ENCODE measurements around the gene STK33.

The STK33 gene

GRCh38 chr11:8593935-8594909 is at the start of gene STK33:
STK33 (minus strand) TSS chr11:8594228; CDS start chr11:8474905, 119,323 bp downstream.
- DNase-seq (ENCODE audit: low read depth, low spot score), result no peak

GRCh38 chr11:8642196-8642841 is 48.3 kb upstream of the STK33 start:
- DNase-seq (ENCODE audit: low read depth, low spot score), result no peak

GRCh38 chr11:8641332-8641731 is 47.3 kb upstream of the STK33 start:
- DNase-seq (ENCODE audit: low read depth, low spot score), result no peak

- no peak for DNase-seq (ENCODE audit: low read depth, low spot score)
Measured at GRCh38 chr11:8640267-8640906, 46.4 kb upstream of the STK33 start.

- DNase-seq (ENCODE audit: low read depth, low spot score), result no peak
Measured at GRCh38 chr11:8639655-8640054, 45.6 kb upstream of the STK33 start.

GRCh38 chr11:8638300-8638699 is 44.3 kb upstream of the STK33 start:
- no peak for DNase-seq (ENCODE audit: low read depth, low spot score)

- DNase-seq (ENCODE audit: low read depth, low spot score), result no peak
Measured at GRCh38 chr11:8636127-8636526, 42.1 kb upstream of the STK33 start.

- DNase-seq (ENCODE audit: low read depth, low spot score), result no peak
Measured at GRCh38 chr11:8634498-8634897, 40.5 kb upstream of the STK33 start.

GRCh38 chr11:8631395-8632118 is 37.5 kb upstream of the STK33 start:
- no peak for DNase-seq (ENCODE audit: low read depth, low spot score)

GRCh38 chr11:8624698-8625097 is 30.7 kb upstream of the STK33 start:
- no peak for DNase-seq (ENCODE audit: low read depth, low spot score)

- DNase-seq (ENCODE audit: low read depth, low spot score), result no peak
Measured at GRCh38 chr11:8621147-8621546, 27.1 kb upstream of the STK33 start.

- DNase-seq (ENCODE audit: low read depth, low spot score), result no peak
Measured at GRCh38 chr11:8617063-8617462, 23.0 kb upstream of the STK33 start.

- no peak for DNase-seq (ENCODE audit: low read depth, low spot score)
Measured at GRCh38 chr11:8615291-8616032, 21.4 kb upstream of the STK33 start.

GRCh38 chr11:8614497-8614896 is 20.5 kb upstream of the STK33 start:
- no peak for DNase-seq (ENCODE audit: low read depth, low spot score)

- no peak for DNase-seq (ENCODE audit: low read depth, low spot score)
Measured at GRCh38 chr11:8613036-8613435, 19.0 kb upstream of the STK33 start.

GRCh38 chr11:8612522-8612921 is 18.5 kb upstream of the STK33 start:
- no peak for DNase-seq (ENCODE audit: low read depth, low spot score)

- DNase-seq (ENCODE audit: low read depth, low spot score), result no peak
Measured at GRCh38 chr11:8610532-8611116, 16.6 kb upstream of the STK33 start.

- DNase-seq (ENCODE audit: low read depth, low spot score), result no peak
Measured at GRCh38 chr11:8608652-8609051, 14.6 kb upstream of the STK33 start.

- no peak for DNase-seq (ENCODE audit: low read depth, low spot score)
Measured at GRCh38 chr11:8605971-8606563, 12.0 kb upstream of the STK33 start.

GRCh38 chr11:8604078-8604723 is 10.2 kb upstream of the STK33 start:
- no peak for DNase-seq (ENCODE audit: low read depth, low spot score)
